ENCODE data around the gene HECA. TPM values are rescaled to one million over a fixed set of nuclear protein-coding genes. Genes with fewer than 3 reads are reported as not detected.

HECA gene
- total and polyA plus RNA-seq, 2 of the 8 experiments (the other 6 are each of a cell fraction or from before 2014, with no cell fraction given) = 2.4 to 9.2 TPM

GRCh38 chr6:139194740-139195139 lies 59.9 kb downstream of the HECA start:
- no peak overlapping the region for H3K9ac ChIP-seq (replicated peaks in 1 of 4; ENCODE audit: extremely low read depth in 1 of 4, low read depth in 3 of 4, low read length in 3 of 4)
- no peaks in the 10 kb centered on the region for H4K20me1 ChIP-seq (replicated peaks in 1 of 2; ENCODE audit: control insufficient read depth in 1 of 2, insufficient read depth in 2 of 2, low read length in 2 of 2)
- H2AFZ ChIP-seq (ENCODE audit: low read length) = no peak overlapping the region
- no peak overlapping the region; the same call in 1 of the 2 replicates for H2BK20ac ChIP-seq (ENCODE audit: low read length)
- 85% methylated on average over 3 of the region's 3 CpGs; no CpG with 5 or more reads in 1 of the 2 experiments for WGBS, 2 experiments (ENCODE audit: extremely low coverage in 1 of 2, insufficient coverage in 1 of 2, insufficient read length in 1 of 2, insufficient replicate concordance in 2 of 2, low coverage in 1 of 2, low lambda C conversion rate in 2 of 2, missing lambda C conversion rate in 1 of 2)
- H4K8ac ChIP-seq (ENCODE audit: extremely low read depth, insufficient read depth, low read length) = no peak overlapping the region
- H3K4ac ChIP-seq (replicated peaks; ENCODE audit: insufficient read length, low read depth, low read length) = no peak overlapping the region
- no peak overlapping the region for H2BK15ac ChIP-seq (ENCODE audit: low read length)
- H3K79me1 ChIP-seq (ENCODE audit: low read depth, low read length) = no peaks in the 10 kb centered on the region
- H3K18ac ChIP-seq (ENCODE audit: extremely low read depth, low read length) = no peak overlapping the region
- H2BK120ac ChIP-seq (replicated peaks; ENCODE audit: low read depth, low read length) = no peak overlapping the region
- no peak for FAIRE-seq
- no peak overlapping the region for H2AK5ac ChIP-seq (ENCODE audit: low read depth, low read length)
- CTCF ChIA-PET (ENCODE audit: partially characterized antibody) = interaction anchor here (0.9 to 1.1 kb wide), 2 partner anchors 25 to 63 kb away, joined by 3 to 4 read pairs; no protein-coding TSS in a partner anchor
- H3K14ac ChIP-seq (ENCODE audit: insufficient read length) = no peak overlapping the region
- no peak overlapping the region for H3K23ac ChIP-seq (ENCODE audit: insufficient read length)
- no peaks in the 10 kb centered on the region for H3K36me3 ChIP-seq (ENCODE audit: control insufficient read depth in 2 of 4, insufficient read depth in 4 of 4, low read length in 3 of 4)
- no peaks in the 10 kb centered on the region for H3K79me2 ChIP-seq (ENCODE audit: control insufficient read depth in 1 of 2, insufficient read depth in 2 of 2, low read length in 2 of 2)
- no peak overlapping the region for H4K91ac ChIP-seq (replicated peaks; ENCODE audit: insufficient read length, low read length)
- H3K9me3 ChIP-seq (ENCODE audit: insufficient read depth in 2 of 2, low read depth in 1 of 2, low read length in 1 of 2) = no peaks in the 10 kb centered on the region
- H3K23me2 ChIP-seq (ENCODE audit: low read depth, low read length) = no peaks in the 10 kb centered on the region
- H3K27me3 ChIP-seq (replicated peaks in 1 of 4; ENCODE audit: control insufficient read depth in 3 of 4, extremely low read depth in 1 of 4, insufficient read depth in 3 of 4, low read length in 3 of 4) = no peaks in the 10 kb centered on the region
- no peak for DNase-seq (ENCODE audit: low read depth in 1 of 2, low spot score in 2 of 2)
- POLR2A ChIA-PET (ENCODE audit: partially characterized antibody) = no interaction called here
- H2BK5ac ChIP-seq (ENCODE audit: low read depth, low read length) = no peak overlapping the region
- no peak overlapping the region for H3K4me3 ChIP-seq (ENCODE audit: extremely low read depth in 1 of 4, insufficient read depth in 2 of 4, low read depth in 3 of 4, low read length in 4 of 4)
- H3K27ac ChIP-seq (ENCODE audit: low read depth, low read length) = no peak overlapping the region
- H2BK12ac ChIP-seq (ENCODE audit: low read depth, low read length) = no peak overlapping the region
- peaks cover 0 to 6% (median 0%) of the 10 kb centered on the region in 4 experiments; a peak in 1 of 7 replicates for H3K4me1 ChIP-seq (replicated peaks in 1 of 4; ENCODE audit: control insufficient read depth in 3 of 4, insufficient read depth in 4 of 4, low read length in 3 of 4)
- no peak overlapping the region for H3K4me2 ChIP-seq (ENCODE audit: insufficient read depth in 1 of 2, low read depth in 2 of 2, low read length in 2 of 2)
- no peak overlapping the region for H3K56ac ChIP-seq (replicated peaks; ENCODE audit: insufficient read length, low read depth, low read length)
- H4K5ac ChIP-seq (ENCODE audit: insufficient read length, low read depth, low read length) = no peak overlapping the region
- TF ChIP-seq RBBP5 (IDR thresholded peaks at IDR 0.05; ENCODE audit: borderline replicate concordance, low read depth, low read length) (no peak), KDM1A (IDR thresholded peaks at IDR 0.05; ENCODE audit: borderline replicate concordance, low read length) (no peak), EGR1 (IDR thresholded peaks at IDR 0.05; ENCODE audit: borderline replicate concordance, low read depth, low read length) (no peak), KDM5A (IDR thresholded peaks at IDR 0.05; ENCODE audit: low read length) (no peak), PHF8 (conservative IDR thresholded peaks at IDR 0.05; ENCODE audit: low read depth, low read length) (no peak), NRF1 (IDR thresholded peaks at IDR 0.05; ENCODE audit: low read depth, low read length) (no peak), MAFK (IDR thresholded peaks at IDR 0.05; ENCODE audit: low read depth, low read length) (no peak), YY1 (IDR thresholded peaks at IDR 0.05; ENCODE audit: low read depth, low read length) (no peak), ZNF274 (IDR thresholded peaks at IDR 0.05; ENCODE audit: borderline replicate concordance, extremely low read depth, low read length) (no peak), GABPA (IDR thresholded peaks at IDR 0.05; ENCODE audit: borderline replicate concordance, insufficient read depth, low read length) (no peak), CTCF (IDR thresholded peaks at IDR 0.05; ENCODE audit: control extremely low read depth in 1 of 3, insufficient read depth in 1 of 3, low read depth in 1 of 3, low read length in 3 of 3) (no peak), CHD1 (IDR thresholded peaks at IDR 0.05; ENCODE audit: low read depth, low read length) (no peak)
